Kidney (tissue), 14 donors: ENCODE measurements around the gene H3-3A. TPM values are rescaled to one million over a fixed set of nuclear protein-coding genes. Genes with fewer than 3 reads are reported as not detected.
A peak's percentile ranks its signal among the peaks of the same experiment; 100 is the strongest.

Source experiments
- DNase-seq, 5 donors: peaks; one replicate each; pipeline ENCODE4 v3.0.0-alpha.2; 2013 to 2020
- FAIRE-seq: peaks from 2 replicates; lab custom pipeline; 2012; peaks lifted over from hg19 to GRCh38; lab: Jason Lieb, UNC
- H3K27ac ChIP-seq, 2 donors: one replicate each; pipeline ENCODE4 v1.7.0; 2013; ENCODE audit warnings: low read depth in 2 of 2, low read length in 2 of 2, inconsistent platforms in 1 of 2
- H3K27me3 ChIP-seq: one replicate; pipeline ENCODE4 v1.7.1; 2013; ENCODE audit warnings: low read length, inconsistent platforms; ENCODE audit not compliant: control insufficient read depth, insufficient read depth
- H3K36me3 ChIP-seq, 3 donors: one replicate each; pipeline versions ENCODE4 v1.7.0 to v1.7.1; 2013; ENCODE audit warnings: low read length in 3 of 3, control low read depth in 1 of 3, inconsistent platforms in 1 of 3; ENCODE audit not compliant: insufficient read depth in 3 of 3, control insufficient read depth in 2 of 3
- H3K4me1 ChIP-seq, 3 donors: one replicate each; pipeline versions ENCODE4 v1.7.0 to v1.7.1; 2013; ENCODE audit warnings: low read length in 3 of 3, inconsistent platforms in 1 of 3, low read depth in 1 of 3; ENCODE audit not compliant: control insufficient read depth in 2 of 3, insufficient read depth in 2 of 3
- H3K4me3 ChIP-seq, 3 donors: one replicate each; pipeline versions ENCODE4 v1.7.0 to v1.8.1; 2013; ENCODE audit warnings: low read length in 3 of 3, control low read depth in 1 of 3, inconsistent platforms in 1 of 3
- H3K9ac ChIP-seq, 3 donors: one replicate each; pipeline versions ENCODE4 v1.7.0 to v1.7.1; 2013; ENCODE audit warnings: low read length in 3 of 3, control low read depth in 1 of 3, inconsistent platforms in 1 of 3
- H3K9me3 ChIP-seq, 3 donors: one replicate each; pipeline versions ENCODE4 v1.7.0 to v1.7.1; 2013; ENCODE audit warnings: low read length in 3 of 3, control low read depth in 1 of 3, inconsistent platforms in 1 of 3; ENCODE audit not compliant: control insufficient read depth in 2 of 3, insufficient read depth in 1 of 3
- intact Hi-C: fragments of 100-400 bp; cut with DNase I; formaldehyde crosslinking; loops from one replicate; pipeline ENCODE4 v1.11.1; 2022
- polyA plus RNA-seq: library from polyadenylated mRNA; stranded (reverse); fragments of 350-450 nt; fragmentation: Illumina TruSeq; extraction: RNeasy Lipid Tissue Mini Kit (QIAGEN cat#74804); gene quantifications from one replicate; pipeline ENCODE4 v1.2.3, GENCODE V29; 2014; ENCODE audit warnings: low read depth, low replicate concordance; ENCODE audit not compliant: insufficient read depth
- total RNA-seq: library from RNA; stranded (reverse); fragmentation: NEBNext Ultra II Directional; extraction: Animal tissue kit (Norgen Biotek cat#: 25700); gene quantifications from one replicate; pipeline ENCODE4 v1.2.1, GENCODE V29; 2021
- TF ChIP-seq, protein P1 (sequence below): IDR thresholded peaks from 3 replicates; pipeline ENCODE4 v1.5.1; 2012; ENCODE audit warnings: mild to moderate bottlenecking, moderate library complexity, borderline replicate concordance; ENCODE audit not compliant: insufficient read depth; ENCODE audit errors: extremely low read depth
- donor health status: control.
- donor health status: control.
- donor health status: control.
- donor health status: control.
- donor health status: control.
- donor health status: DM: yes; HTN: yes; CAD: no.
- donor health status: Normal renal cell carcinoma (clear cell type).

The H3-3A gene
- total and polyA plus RNA-seq, 2 donors from 2014 or later: 404 to 524 TPM

DNA sequence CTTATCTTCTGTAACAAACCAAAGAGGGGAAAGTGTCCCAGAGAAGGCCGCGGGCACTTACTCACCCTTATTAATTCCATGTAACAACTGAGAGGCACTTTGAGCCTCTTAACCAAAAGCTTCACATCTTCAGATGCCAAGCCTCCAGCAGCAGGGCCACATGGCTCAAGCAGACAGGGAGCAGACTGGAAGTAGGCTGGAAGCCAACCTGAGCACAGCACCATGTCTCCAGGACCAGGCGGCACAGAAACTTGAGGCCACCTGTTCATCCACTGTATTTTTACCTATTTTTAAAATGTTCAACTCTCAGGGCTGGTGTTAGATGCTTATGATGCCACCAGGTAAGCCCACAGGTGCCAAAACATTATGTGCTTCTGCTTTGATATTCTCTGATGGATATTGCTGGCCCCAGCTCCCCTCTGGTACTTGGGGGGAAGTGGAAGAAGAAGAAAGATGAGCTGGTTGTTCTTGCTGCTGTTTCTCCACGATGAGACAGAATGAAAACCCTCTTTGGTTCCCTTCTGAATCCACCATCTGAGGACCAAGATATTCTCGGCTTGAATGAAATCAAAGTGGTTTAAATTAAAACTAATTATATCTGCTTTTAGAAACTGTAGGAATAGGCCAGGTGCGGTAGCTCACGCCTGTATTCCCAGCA, 32.8 kb upstream of the H3-3A start:
- Histone ChIP-seq H3K9ac (no peak overlapping the region), H3K4me1 (no peaks in the 10 kb centered on the region), H3K27me3 (no peaks in the 10 kb centered on the region), H3K9me3 (no peaks in the 10 kb centered on the region), H3K4me3 (no peak overlapping the region), H3K36me3 (no peaks in the 10 kb centered on the region), H3K27ac (no peak overlapping the region)
- FAIRE-seq (no peak), DNase-seq (no peak)
- TF ChIP-seq, protein P1, sequence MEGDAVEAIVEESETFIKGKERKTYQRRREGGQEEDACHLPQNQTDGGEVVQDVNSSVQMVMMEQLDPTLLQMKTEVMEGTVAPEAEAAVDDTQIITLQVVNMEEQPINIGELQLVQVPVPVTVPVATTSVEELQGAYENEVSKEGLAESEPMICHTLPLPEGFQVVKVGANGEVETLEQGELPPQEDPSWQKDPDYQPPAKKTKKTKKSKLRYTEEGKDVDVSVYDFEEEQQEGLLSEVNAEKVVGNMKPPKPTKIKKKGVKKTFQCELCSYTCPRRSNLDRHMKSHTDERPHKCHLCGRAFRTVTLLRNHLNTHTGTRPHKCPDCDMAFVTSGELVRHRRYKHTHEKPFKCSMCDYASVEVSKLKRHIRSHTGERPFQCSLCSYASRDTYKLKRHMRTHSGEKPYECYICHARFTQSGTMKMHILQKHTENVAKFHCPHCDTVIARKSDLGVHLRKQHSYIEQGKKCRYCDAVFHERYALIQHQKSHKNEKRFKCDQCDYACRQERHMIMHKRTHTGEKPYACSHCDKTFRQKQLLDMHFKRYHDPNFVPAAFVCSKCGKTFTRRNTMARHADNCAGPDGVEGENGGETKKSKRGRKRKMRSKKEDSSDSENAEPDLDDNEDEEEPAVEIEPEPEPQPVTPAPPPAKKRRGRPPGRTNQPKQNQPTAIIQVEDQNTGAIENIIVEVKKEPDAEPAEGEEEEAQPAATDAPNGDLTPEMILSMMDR: no peak
- intact Hi-C loops: no loop called here

DNA sequence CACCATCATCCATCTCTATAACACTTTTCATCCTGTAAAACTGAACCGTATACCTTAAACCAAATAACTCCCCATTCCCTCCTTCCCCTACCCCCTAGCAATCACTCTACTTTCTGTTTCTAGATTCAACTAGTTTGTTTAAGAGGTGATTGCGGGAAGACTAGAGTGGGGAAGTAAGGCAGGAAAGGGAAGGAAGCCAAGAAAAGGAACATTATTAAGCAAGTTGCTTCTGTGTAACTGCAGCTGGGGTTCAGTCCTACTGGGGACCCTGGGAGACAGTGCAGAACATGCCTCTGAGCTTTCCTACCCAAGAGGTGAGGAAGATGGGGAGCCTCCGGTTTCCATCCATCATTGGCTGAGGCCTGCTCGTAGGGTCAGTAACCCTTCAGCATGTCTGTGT, 28.9 kb upstream of the H3-3A start:
- TF ChIP-seq, protein P1: no peak
- no peak overlapping the region for H3K9ac ChIP-seq
- no peak overlapping the region for H3K27ac ChIP-seq
- no peak for FAIRE-seq
- H3K4me3 ChIP-seq: no peak overlapping the region
- intact Hi-C loops: no loop called here
- H3K36me3 ChIP-seq: no peaks in the 10 kb centered on the region
- no peaks in the 10 kb centered on the region for H3K27me3 ChIP-seq
- H3K9me3 ChIP-seq: no peaks in the 10 kb centered on the region
- H3K4me1 ChIP-seq: no peaks in the 10 kb centered on the region
- DNase-seq: no peak

- H3K27ac ChIP-seq: no peak overlapping the region
- no peak overlapping the region for H3K4me3 ChIP-seq
- no peaks in the 10 kb centered on the region for H3K27me3 ChIP-seq
- TF ChIP-seq, protein P1: no peak
- intact Hi-C loops: no loop called here
- no peak for FAIRE-seq
- H3K36me3 ChIP-seq: no peaks in the 10 kb centered on the region
- DNase-seq: no peak
- no peaks in the 10 kb centered on the region for H3K9me3 ChIP-seq
- H3K4me1 ChIP-seq: no peaks in the 10 kb centered on the region
- H3K9ac ChIP-seq: no peak overlapping the region
Observed at GRCh38 chr1:226033991-226034390, 28.5 kb upstream of the H3-3A start.

- Histone ChIP-seq H3K27me3 (no peaks in the 10 kb centered on the region), H3K9ac (no peak overlapping the region), H3K4me1 (no peaks in the 10 kb centered on the region), H3K4me3 (no peak overlapping the region), H3K9me3 (no peaks in the 10 kb centered on the region), H3K27ac (no peak overlapping the region), H3K36me3 (no peaks in the 10 kb centered on the region)
- DNase-seq (peak in 2 of 5 donors; percentile 8 to 89), FAIRE-seq (no peak)
- intact Hi-C loops: no loop called here
- TF ChIP-seq, protein P1: no peak
Observed at GRCh38 chr1:226034482-226034881, 28.0 kb upstream of the H3-3A start.
